Tibial nerve (tissue), 4 donors: ENCODE results near the gene MORN1.

Experiments used
- EP300 ChIP-seq, 2 donors: sonication (generic); formaldehyde crosslinking; IDR thresholded peaks; one replicate each; pipeline ENCODE4 v1.6.1; 2017; ENCODE audit warnings: antibody characterized with exemption in 2 of 2, mild to moderate bottlenecking in 1 of 2
- POLR2A ChIP-seq, 2 donors: fragments of 450-650 bp; IDR thresholded peaks; one replicate each; pipeline ENCODE4 v1.6.1; 2017; ENCODE audit warnings: antibody characterized with exemption in 2 of 2, mild to moderate bottlenecking in 2 of 2, moderate library complexity in 2 of 2
- TF ChIP-seq, protein P1 (sequence below), 5 experiments: fragments of 200-600 bp in 3 of 5; fragments of 450-650 bp in 2 of 5; sonication (generic) in 3 of 5; IDR thresholded peaks; one replicate each; pipeline ENCODE4 v1.5.1; 2016 to 2019; ENCODE audit warnings: antibody characterized with exemption in 5 of 5, mild to moderate bottlenecking in 3 of 5, moderate library complexity in 2 of 5

DNA sequence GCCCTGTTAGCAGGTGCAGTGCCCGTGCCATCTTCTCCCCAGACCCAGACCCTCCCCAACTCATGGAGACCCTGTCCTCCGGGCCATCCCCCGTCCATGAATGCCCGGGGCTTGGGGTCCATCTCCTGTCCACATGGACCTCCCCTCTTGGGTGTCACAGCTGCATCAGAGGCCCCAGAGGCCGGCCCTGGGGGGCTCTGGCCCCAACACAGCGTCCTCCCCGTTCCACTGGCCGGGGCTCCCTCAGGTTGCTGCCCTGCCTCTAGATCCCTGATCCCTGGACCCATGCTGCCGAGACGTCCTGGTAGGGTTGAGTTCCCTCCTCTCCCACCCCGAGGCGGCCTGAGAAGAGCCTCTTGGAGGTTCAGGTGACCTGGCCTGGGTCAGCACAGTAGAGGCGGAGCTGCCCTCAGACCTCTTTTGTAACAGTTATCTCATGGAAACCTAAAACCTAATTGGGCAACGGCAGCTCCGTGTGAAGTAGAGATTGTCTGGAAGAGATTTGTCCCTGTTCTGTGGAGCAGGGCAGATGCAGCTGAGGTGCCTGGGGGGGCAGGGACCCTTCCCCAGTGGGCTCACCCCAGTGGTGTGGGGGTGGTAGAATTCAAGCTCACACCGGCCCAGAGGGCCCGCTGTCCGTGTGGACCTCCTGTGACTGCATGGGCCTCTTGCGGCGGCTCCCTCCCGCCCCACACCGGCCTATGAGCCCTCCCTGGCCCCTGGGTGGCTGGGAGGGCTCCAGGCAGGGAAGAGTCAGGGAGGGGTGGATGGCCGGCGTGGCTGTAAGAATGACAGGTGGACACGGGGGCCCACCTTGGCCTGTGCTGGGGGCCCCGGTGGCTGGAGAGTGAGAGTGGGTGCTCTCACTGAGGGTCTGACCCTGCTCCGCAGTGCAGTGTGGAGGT, 107.1 kb downstream of the MORN1 start:
- no peak for TF ChIP-seq POLR2A (IDR thresholded peaks at IDR 0.05)
- TF ChIP-seq, protein P1, sequence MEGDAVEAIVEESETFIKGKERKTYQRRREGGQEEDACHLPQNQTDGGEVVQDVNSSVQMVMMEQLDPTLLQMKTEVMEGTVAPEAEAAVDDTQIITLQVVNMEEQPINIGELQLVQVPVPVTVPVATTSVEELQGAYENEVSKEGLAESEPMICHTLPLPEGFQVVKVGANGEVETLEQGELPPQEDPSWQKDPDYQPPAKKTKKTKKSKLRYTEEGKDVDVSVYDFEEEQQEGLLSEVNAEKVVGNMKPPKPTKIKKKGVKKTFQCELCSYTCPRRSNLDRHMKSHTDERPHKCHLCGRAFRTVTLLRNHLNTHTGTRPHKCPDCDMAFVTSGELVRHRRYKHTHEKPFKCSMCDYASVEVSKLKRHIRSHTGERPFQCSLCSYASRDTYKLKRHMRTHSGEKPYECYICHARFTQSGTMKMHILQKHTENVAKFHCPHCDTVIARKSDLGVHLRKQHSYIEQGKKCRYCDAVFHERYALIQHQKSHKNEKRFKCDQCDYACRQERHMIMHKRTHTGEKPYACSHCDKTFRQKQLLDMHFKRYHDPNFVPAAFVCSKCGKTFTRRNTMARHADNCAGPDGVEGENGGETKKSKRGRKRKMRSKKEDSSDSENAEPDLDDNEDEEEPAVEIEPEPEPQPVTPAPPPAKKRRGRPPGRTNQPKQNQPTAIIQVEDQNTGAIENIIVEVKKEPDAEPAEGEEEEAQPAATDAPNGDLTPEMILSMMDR (IDR thresholded peaks at IDR 0.05), result no peak
- no peak for TF ChIP-seq EP300 (IDR thresholded peaks at IDR 0.05)
